ENCODE data around the gene NEAT1. TPM values are rescaled to one million over a fixed set of nuclear protein-coding genes. Genes with fewer than 3 reads are reported as not detected.

NEAT1 gene
- total and polyA plus RNA-seq, 9 of the 15 experiments (the other 6 are each of a cell fraction or from before 2014, with no cell fraction given): 20.1 to 389 (median 62.8) TPM

DNA sequence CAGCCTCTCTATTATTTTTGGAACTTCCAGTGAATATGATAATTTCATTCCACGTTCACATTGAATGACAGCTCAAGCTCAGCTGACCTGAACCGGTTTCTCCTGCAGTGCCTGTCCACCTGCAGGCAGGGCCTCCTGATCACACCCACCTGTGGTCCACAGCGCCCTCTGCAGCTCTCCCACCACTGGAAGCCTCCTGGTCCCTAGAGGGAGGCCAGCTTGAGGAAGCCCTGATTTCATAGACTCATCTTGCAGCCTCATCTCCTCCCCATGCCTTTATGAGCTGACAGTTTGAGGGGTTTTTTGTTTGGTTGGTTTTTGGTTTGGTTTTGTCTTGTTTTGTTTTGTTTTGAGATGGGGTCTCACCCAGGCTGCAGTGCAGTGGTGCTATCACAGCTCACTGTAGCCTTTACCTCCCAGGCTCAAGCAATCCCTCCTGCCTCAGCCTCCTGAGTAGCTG, 46.3 kb downstream of the NEAT1 start (continued):
- peak; percentile 76 for TF ChIP-seq JUND (IDR thresholded peaks at IDR 0.05; ENCODE audit: borderline replicate concordance, low read depth, low read length)
- peak; percentile 33; the same call in 1 of the 3 replicates for TF ChIP-seq JUND (tag; IDR thresholded peaks at IDR 0.05; ENCODE audit: borderline replicate concordance, low read depth, low read length)
- TF ChIP-seq DNMT1 (IDR thresholded peaks at IDR 0.05): no peak
- TF ChIP-seq TCF3 (CRISPR knock-in tag; IDR thresholded peaks at IDR 0.05): no peak
- 0 out of 2 replicates have a peak, but pooled peaks have one; percentile 23 for TF ChIP-seq FOXM1 (IDR thresholded peaks at IDR 0.05; ENCODE audit: low read depth)
- no peak for TF ChIP-seq FOXM1 (CRISPR knock-in tag; IDR thresholded peaks at IDR 0.05; ENCODE audit: low read depth)
- peak in 1 of 2 experiments; percentile 43; a peak in 1 of 4 replicates for TF ChIP-seq SRF (CRISPR knock-in tag; IDR thresholded peaks at IDR 0.05)
- TF ChIP-seq TRIM24 (IDR thresholded peaks at IDR 0.05): no peak
- TF ChIP-seq ZEB2 (IDR thresholded peaks at IDR 0.05): peak; percentile 78
- no peak for TF ChIP-seq PHF8 (IDR thresholded peaks at IDR 0.05; ENCODE audit: borderline replicate concordance, low read length)
- no peak for TF ChIP-seq HMGN3 (IDR thresholded peaks at IDR 0.05; ENCODE audit: borderline replicate concordance, extremely low read depth, insufficient read length, low read depth, low read length)
- TF ChIP-seq MAFK (IDR thresholded peaks at IDR 0.05; ENCODE audit: low read length): no peak
- no peak for TF ChIP-seq ETV5 (CRISPR knock-in tag; IDR thresholded peaks at IDR 0.05; ENCODE audit: low read depth)
- TF ChIP-seq NR1H2 (CRISPR knock-in tag; IDR thresholded peaks at IDR 0.05): no peak
- TF ChIP-seq YY1 (IDR thresholded peaks at IDR 0.05; ENCODE audit: borderline replicate concordance in 1 of 3, control insufficient read depth in 1 of 3, extremely low read depth in 1 of 3, insufficient read depth in 3 of 3, insufficient read length in 1 of 3, insufficient replicate concordance in 2 of 3, low read depth in 1 of 3, low read length in 2 of 3): peak in 1 of 3 experiments; percentile 43
- no peak for TF ChIP-seq NR2C2 (CRISPR knock-in tag; IDR thresholded peaks at IDR 0.05)
- TF ChIP-seq NR2C2 (tag; IDR thresholded peaks at IDR 0.05): peak; percentile 45; the same call in 1 of the 2 replicates
- TF ChIP-seq SMAD4 (CRISPR knock-in tag; conservative IDR thresholded peaks at IDR 0.05): 0 out of 2 replicates have a peak, but pooled peaks have one; percentile 22
- TF ChIP-seq CREM (IDR thresholded peaks at IDR 0.05; ENCODE audit: low read depth): peak; percentile 29; the same call in 1 of the 2 replicates
- no peak for TF ChIP-seq MXI1 (IDR thresholded peaks at IDR 0.05; ENCODE audit: low read depth, low read length)
- no peak for TF ChIP-seq ARID3B (CRISPR knock-in tag; IDR thresholded peaks at IDR 0.05; ENCODE audit: borderline replicate concordance)
- peak; percentile 53 to 74; a peak in 3 of 4 replicates for TF ChIP-seq MLLT1 (IDR thresholded peaks at IDR 0.05)
- no peak for TF ChIP-seq ZC3H4 (CRISPR knock-in tag; IDR thresholded peaks at IDR 0.05; ENCODE audit: borderline replicate concordance)
- TF ChIP-seq MYNN (IDR thresholded peaks at IDR 0.05): peak; percentile 53; the same call in 1 of the 2 replicates
- no peak for TF ChIP-seq MYNN (CRISPR knock-in tag; IDR thresholded peaks at IDR 0.05)
- no peak for TF ChIP-seq XRCC5 (IDR thresholded peaks at IDR 0.05; ENCODE audit: low read depth, low read length)
- no peak for TF ChIP-seq NCOA4 (IDR thresholded peaks at IDR 0.05; ENCODE audit: partially characterized antibody)
- no peak for TF ChIP-seq MEF2D (tag; conservative IDR thresholded peaks at IDR 0.05; ENCODE audit: low read depth)
- TF ChIP-seq NCOA2 (IDR thresholded peaks at IDR 0.05; ENCODE audit: partially characterized antibody in 2 of 2): no peak

All from K562 (cell line).